Transverse colon (tissue), 4 donors: ENCODE results near the gene ACAD9. TPM values are rescaled to one million over a fixed set of nuclear protein-coding genes. Genes with fewer than 3 reads are reported as not detected.

Experiments used
- DNase-seq: peaks from one replicate; pipeline ENCODE4 v3.0.0-alpha.2; 2019
- H3K27ac ChIP-seq, 4 donors: fragments of 200-600 bp; sonication (generic); 2 replicates each; pipeline ENCODE4 v1.5.1; 2016 to 2018; ENCODE audit warnings: inconsistent platforms in 4 of 4
- H3K27me3 ChIP-seq: fragments of 200-600 bp; sonication (generic); 2 replicates; pipeline ENCODE4 v1.5.1; 2017; ENCODE audit warnings: inconsistent platforms
- H3K36me3 ChIP-seq, 4 donors: fragments of 200-600 bp; sonication (generic); 2 replicates each; pipeline ENCODE4 v1.5.1; 2017 to 2019; ENCODE audit warnings: inconsistent platforms in 4 of 4
- H3K4me1 ChIP-seq, 4 donors: fragments of 200-600 bp; sonication (generic); 2 replicates each; pipeline ENCODE4 v1.5.1; 2017 to 2020; ENCODE audit warnings: inconsistent platforms in 4 of 4
- H3K4me3 ChIP-seq, 4 donors: fragments of 200-600 bp; sonication (generic); 1 replicate in 1 of 4; 2 replicates in 3 of 4; pipeline versions ENCODE4 v1.5.1 to v1.6.1; 2017 to 2019; ENCODE audit warnings: inconsistent platforms in 4 of 4
- H3K9me3 ChIP-seq, 2 donors: fragments of 200-600 bp; sonication (generic); 2 replicates each; pipeline ENCODE4 v1.5.1; 2017 to 2019; ENCODE audit warnings: inconsistent platforms in 2 of 2
- CTCF ChIP-seq, 5 experiments: fragments of 200-600 bp in 3 of 5; fragments of 450-650 bp in 2 of 5; sonication (generic) in 3 of 5; IDR thresholded peaks; 1 replicate in 2 of 5; 2 replicates in 3 of 5; pipeline ENCODE4 v1.5.1; 2016 to 2017; ENCODE audit warnings: antibody characterized with exemption in 5 of 5, inconsistent platforms in 3 of 5, mild to moderate bottlenecking in 2 of 5, moderate library complexity in 1 of 5
- EP300 ChIP-seq: sonication (generic); formaldehyde crosslinking; IDR thresholded peaks from one replicate; pipeline ENCODE4 v1.6.1; 2017; ENCODE audit warnings: antibody characterized with exemption, low read depth
- POLR2A ChIP-seq: fragments of 450-650 bp; IDR thresholded peaks from one replicate; pipeline ENCODE4 v1.6.1; 2016; ENCODE audit warnings: antibody characterized with exemption, mild to moderate bottlenecking, moderate library complexity
- POLR2AphosphoS5 ChIP-seq, 3 donors: sonication (generic); formaldehyde crosslinking; IDR thresholded peaks; one replicate each; pipeline ENCODE4 v1.6.1; 2016; ENCODE audit warnings: antibody characterized with exemption in 3 of 3
- WGBS, 2 donors: methylation state at CpG; one replicate each; pipeline ENCODE4 v1.1.5; 2018; ENCODE audit warnings: low coverage in 1 of 2; 5-methylcytosine and 5-hydroxymethylcytosine counted together
- in situ Hi-C, 4 donors: fragments of 200-750 bp; cut with MboI; loops; one replicate each; pipeline versions ENCODE4 v1.15.0 to v1.15.1; 2017; ENCODE audit warnings: low sequenced_read_pairs in 3 of 4, low pct_ligation_motif_present in 1 of 4, low pct_unique_long_range_greater_than_20kb in 1 of 4
- intact Hi-C: fragments of 100-400 bp; cut with DNase I; formaldehyde crosslinking; loops from one replicate; pipeline ENCODE4 v1.15.1; 2023; ENCODE audit warnings: low total_unique reads
- total RNA-seq, 4 donors: library from RNA; depleted of rRNA; stranded (reverse); fragments of >200 nt; gene quantifications; one replicate each; pipeline ENCODE4 v1.1.0, GENCODE V29; 2016

The ACAD9 gene
- total RNA-seq, 4 donors from 2014 or later = 37.3 to 158 (median 85.0) TPM

- TF ChIP-seq EP300 = no peak
- no peak for TF ChIP-seq POLR2A
- TF ChIP-seq POLR2AphosphoS5 (IDR thresholded peaks at IDR 0.05) = no peak
- TF ChIP-seq CTCF (IDR thresholded peaks at IDR 0.05) = no peak
- 92% methylated on average over 10 of the region's 10 CpGs; no CpG with 5 or more reads in 1 of the 2 donors for WGBS, 2 donors
- H3K4me1 ChIP-seq = no peaks in the 10 kb centered on the region
- peaks cover 0 to 8% of the 10 kb centered on the region in 2 donors for H3K9me3 ChIP-seq
- H3K27me3 ChIP-seq = no peaks in the 10 kb centered on the region
- in situ Hi-C loops (no loop called here), intact Hi-C loops (no loop called here)
- H3K4me3 ChIP-seq = no peak overlapping the region
- no peak overlapping the region for H3K27ac ChIP-seq
- DNase-seq = no peak
- H3K36me3 ChIP-seq = no peaks in the 10 kb centered on the region
These were observed 51.6 kb downstream of the ACAD9 start for GRCh38 chr3:128931046-128931445.

- no peak for DNase-seq
- in situ Hi-C loops (no loop called here), intact Hi-C loops (no loop called here)
- TF ChIP-seq POLR2A = no peak
- no peak for TF ChIP-seq CTCF (IDR thresholded peaks at IDR 0.05)
- TF ChIP-seq EP300 = no peak
- TF ChIP-seq POLR2AphosphoS5 (IDR thresholded peaks at IDR 0.05) = no peak
- Histone ChIP-seq H3K4me1 (no peaks in the 10 kb centered on the region), H3K4me3 (no peak overlapping the region), H3K9me3 (peaks cover 0 to 3% of the 10 kb centered on the region in 2 donors), H3K27ac (no peak overlapping the region), H3K27me3 (no peaks in the 10 kb centered on the region), H3K36me3 (no peaks in the 10 kb centered on the region)
- 80% methylated on average over 12 of the region's 12 CpGs; no CpG with 5 or more reads in 1 of the 2 donors for WGBS, 2 donors
These were observed 53.2 kb downstream of the ACAD9 start for GRCh38 chr3:128932516-128933212.

- Histone ChIP-seq H3K4me3 (no peak overlapping the region), H3K9me3 (peaks cover 0 to 3% of the 10 kb centered on the region in 2 donors), H3K4me1 (no peaks in the 10 kb centered on the region), H3K27ac (no peak overlapping the region), H3K27me3 (no peaks in the 10 kb centered on the region), H3K36me3 (no peaks in the 10 kb centered on the region)
- 43 to 61% methylated on average over 1 to 9 of the region's 9 CpGs for WGBS, 2 donors
- in situ Hi-C loops = no loop called here
- DNase-seq = no peak
- TF ChIP-seq POLR2A (no peak), EP300 (no peak), CTCF (IDR thresholded peaks at IDR 0.05) (no peak), POLR2AphosphoS5 (IDR thresholded peaks at IDR 0.05) (no peak)
- intact Hi-C loops = no loop called here
These were observed 53.9 kb downstream of the ACAD9 start for GRCh38 chr3:128933213-128933921.

- no peaks in the 10 kb centered on the region for H3K27me3 ChIP-seq
- DNase-seq = no peak
- H3K9me3 ChIP-seq = peaks cover 0 to 1% of the 10 kb centered on the region in 2 donors
- in situ Hi-C loops = no loop called here
- intact Hi-C loops = no loop called here
- 86% methylated on average over 2 of the region's 2 CpGs; no CpG with 5 or more reads in 1 of the 2 donors for WGBS, 2 donors
- no peak overlapping the region for H3K27ac ChIP-seq
- no peak for TF ChIP-seq EP300
- no peak for TF ChIP-seq POLR2A
- no peak for TF ChIP-seq CTCF (IDR thresholded peaks at IDR 0.05)
- TF ChIP-seq POLR2AphosphoS5 (IDR thresholded peaks at IDR 0.05) = no peak
- H3K36me3 ChIP-seq = no peaks in the 10 kb centered on the region
- no peak overlapping the region for H3K4me3 ChIP-seq
- no peaks in the 10 kb centered on the region for H3K4me1 ChIP-seq
These were observed 54.5 kb downstream of the ACAD9 start for GRCh38 chr3:128933922-128934253.
